Measurements from ENCODE around the gene MYCN. TPM values are rescaled to one million over a fixed set of nuclear protein-coding genes. Genes with fewer than 3 reads are reported as not detected.

MYCN gene
- polyA plus RNA-seq, 3 donors: not detected

- H4K20me1 ChIP-seq (ENCODE audit: insufficient read depth, low read length): no peaks in the 10 kb centered on the region
- Mint-ChIP-seq H3K4me1 (no peaks in the 10 kb centered on the region), H3K9me3 (peaks cover 0 to 3% (median 2%) of the 10 kb centered on the region in 7 donors), H3K4me3 (no peak overlapping the region), H3K27ac (no peak overlapping the region), H3K27me3 (ENCODE audit: low read depth in 3 of 3) (peaks cover 0 to 4% (median 0%) of the 10 kb centered on the region in 3 donors), H3K36me3 (no peaks in the 10 kb centered on the region)
- H3K36me3 ChIP-seq (replicated peaks in 1 of 2; ENCODE audit: control insufficient read depth in 1 of 2, insufficient read depth in 2 of 2, low read length in 2 of 2): no peaks in the 10 kb centered on the region
- H2AFZ ChIP-seq (ENCODE audit: insufficient read depth, low read depth, low read length, poor library complexity, severe bottlenecking): no peak overlapping the region
- H3K27me3 ChIP-seq (ENCODE audit: control insufficient read depth in 2 of 2, insufficient read depth in 2 of 2, low read length in 2 of 2): no peaks in the 10 kb centered on the region
- H3K9me3 ChIP-seq (replicated peaks in 1 of 2; ENCODE audit: control insufficient read depth in 1 of 2, insufficient read depth in 1 of 2, low read length in 2 of 2): no peaks in the 10 kb centered on the region
- intact Hi-C loops (cut with micrococcal nuclease): no loop called here
- no peak overlapping the region for H3K9ac ChIP-seq (ENCODE audit: insufficient read depth, low read length, poor library complexity, severe bottlenecking)
- no peak overlapping the region for H3K27ac ChIP-seq (ENCODE audit: low read depth in 1 of 2, low read length in 2 of 2)
- no peaks in the 10 kb centered on the region for H3K79me2 ChIP-seq (ENCODE audit: insufficient read depth, low read length)
- H3K4me1 ChIP-seq (ENCODE audit: control insufficient read depth in 1 of 2, insufficient read depth in 2 of 2, low read length in 2 of 2): no peaks in the 10 kb centered on the region
- no peak for DNase-seq
- H3K4me3 ChIP-seq (replicated peaks in 1 of 3; ENCODE audit: low read depth in 2 of 3, low read length in 3 of 3): no peak overlapping the region
- no peak overlapping the region for H3K4me2 ChIP-seq (replicated peaks; ENCODE audit: extremely low read depth, low read length, poor library complexity, severe bottlenecking)
- WGBS (ENCODE audit: insufficient coverage): 95% methylated on average over 4 of the region's 16 CpGs
- TF ChIP-seq CTCF (IDR thresholded peaks at IDR 0.05): no peak
Measured at GRCh38 chr2:15956751-15957736, 16.7 kb downstream of the MYCN start.

GRCh38 chr2:15957881-15958713, 17.7 kb downstream of the MYCN start:
- H3K36me3 ChIP-seq (replicated peaks in 1 of 2; ENCODE audit: control insufficient read depth in 1 of 2, insufficient read depth in 2 of 2, low read length in 2 of 2): no peaks in the 10 kb centered on the region
- no peaks in the 10 kb centered on the region for H3K27me3 ChIP-seq (ENCODE audit: control insufficient read depth in 2 of 2, insufficient read depth in 2 of 2, low read length in 2 of 2)
- H3K27ac Mint-ChIP-seq: no peak overlapping the region
- H3K4me3 ChIP-seq (replicated peaks in 1 of 3; ENCODE audit: low read depth in 2 of 3, low read length in 3 of 3): no peak overlapping the region
- no peaks in the 10 kb centered on the region for H3K9me3 ChIP-seq (replicated peaks in 1 of 2; ENCODE audit: control insufficient read depth in 1 of 2, insufficient read depth in 1 of 2, low read length in 2 of 2)
- H3K9me3 Mint-ChIP-seq: peaks cover 0 to 3% (median 3%) of the 10 kb centered on the region in 7 donors
- no peaks in the 10 kb centered on the region for H4K20me1 ChIP-seq (ENCODE audit: insufficient read depth, low read length)
- no peaks in the 10 kb centered on the region for H3K4me1 ChIP-seq (ENCODE audit: control insufficient read depth in 1 of 2, insufficient read depth in 2 of 2, low read length in 2 of 2)
- no peak overlapping the region for H2AFZ ChIP-seq (ENCODE audit: insufficient read depth, low read depth, low read length, poor library complexity, severe bottlenecking)
- TF ChIP-seq CTCF (IDR thresholded peaks at IDR 0.05): no peak
- WGBS (ENCODE audit: insufficient coverage): 98% methylated on average over 8 of the region's 11 CpGs
- peaks cover 0 to 2% (median 0%) of the 10 kb centered on the region in 3 donors for H3K27me3 Mint-ChIP-seq (ENCODE audit: low read depth in 3 of 3)
- H3K4me3 Mint-ChIP-seq: no peak overlapping the region
- H3K4me2 ChIP-seq (replicated peaks; ENCODE audit: extremely low read depth, low read length, poor library complexity, severe bottlenecking): no peak overlapping the region
- no peak for DNase-seq
- H3K27ac ChIP-seq (ENCODE audit: low read depth in 1 of 2, low read length in 2 of 2): no peak overlapping the region
- intact Hi-C loops (cut with micrococcal nuclease): no loop called here
- H3K36me3 Mint-ChIP-seq: no peaks in the 10 kb centered on the region
- H3K4me1 Mint-ChIP-seq: no peaks in the 10 kb centered on the region
- no peak overlapping the region for H3K9ac ChIP-seq (ENCODE audit: insufficient read depth, low read length, poor library complexity, severe bottlenecking)
- no peaks in the 10 kb centered on the region for H3K79me2 ChIP-seq (ENCODE audit: insufficient read depth, low read length)

Measured in CD14-positive monocyte (primary cell).